C4-2B (cell line): ENCODE results near the gene NFU1.

Experiments
- CTCF ChIP-seq: fragments of 450-650 bp; conservative IDR thresholded peaks from 2 replicates; pipeline ENCODE4 v1.5.1; 2017; ENCODE audit warnings: mild to moderate bottlenecking
- ZFX ChIP-seq: fragments of 450-650 bp; IDR thresholded peaks from 2 replicates; pipeline ENCODE4 v1.6.1; 2017

- TF ChIP-seq CTCF: peak; percentile 33
- TF ChIP-seq ZFX: peak; percentile 53; the same call in 1 of the 2 replicates
Observed at GRCh38 chr2:69436938-69437750, at the start of gene NFU1.
